NCI-H2081 treated with DMSO at 0.1 percent for 48 hours (cell line): ENCODE measurements around the gene AKAP9.
"Not testable (repeated sequence)": the region's sequence is repeated elsewhere in the genome, so short reads cannot be mapped to it uniquely, and the experiment has no call there.

Experiments
- DNase-seq: peaks from one replicate; lab custom pipeline; 2025; lab: John Stamatoyannopoulos, UW

The AKAP9 gene

GRCh38 chr7:91946549-91946948, 5.9 kb downstream of the AKAP9 start:
- DNase-seq = no peak

- DNase-seq = no peak
These were observed 7.3 kb downstream of the AKAP9 start for GRCh38 chr7:91947948-91948347.

GRCh38 chr7:91949221-91950009, 8.8 kb downstream of the AKAP9 start:
- DNase-seq = no peak

- DNase-seq = no peak
These were observed 13.0 kb downstream of the AKAP9 start for GRCh38 chr7:91953618-91954017.

- not testable (repeated sequence) for DNase-seq
These were observed 15.8 kb downstream of the AKAP9 start for GRCh38 chr7:91956464-91956863.

GRCh38 chr7:91957232-91957631, 16.6 kb downstream of the AKAP9 start:
- no peak for DNase-seq

- DNase-seq = no peak
These were observed 17.2 kb downstream of the AKAP9 start for GRCh38 chr7:91957823-91958222.

GRCh38 chr7:91959023-91959422, 18.4 kb downstream of the AKAP9 start:
- no peak for DNase-seq

- DNase-seq = no peak
These were observed 21.2 kb downstream of the AKAP9 start for GRCh38 chr7:91961816-91962215.

GRCh38 chr7:91962419-91962818, 21.8 kb downstream of the AKAP9 start:
- no peak for DNase-seq

- DNase-seq = not testable (repeated sequence)
These were observed 26.9 kb downstream of the AKAP9 start for GRCh38 chr7:91967513-91967912.

- no peak for DNase-seq
These were observed 33.0 kb downstream of the AKAP9 start for GRCh38 chr7:91973639-91974038.

- DNase-seq = no peak
These were observed 33.4 kb downstream of the AKAP9 start for GRCh38 chr7:91974066-91974465.

- DNase-seq = no peak
These were observed 36.1 kb downstream of the AKAP9 start for GRCh38 chr7:91976743-91977142.

GRCh38 chr7:91979590-91979989, 38.9 kb downstream of the AKAP9 start:
- DNase-seq = no peak

GRCh38 chr7:91982352-91982751, 41.7 kb downstream of the AKAP9 start:
- not testable (repeated sequence) for DNase-seq

GRCh38 chr7:91988213-91988612, 47.6 kb downstream of the AKAP9 start:
- no peak for DNase-seq

- DNase-seq = no peak
These were observed 53.3 kb downstream of the AKAP9 start for GRCh38 chr7:91993976-91994375.

GRCh38 chr7:91995391-91996105, 54.9 kb downstream of the AKAP9 start:
- DNase-seq = no peak

GRCh38 chr7:91999631-92000565, 59.2 kb downstream of the AKAP9 start:
- DNase-seq = no peak

GRCh38 chr7:92002720-92003119, 62.1 kb downstream of the AKAP9 start:
- DNase-seq = no peak

GRCh38 chr7:92006046-92006445, 65.4 kb downstream of the AKAP9 start:
- DNase-seq = no peak
